Fibroblast of pulmonary artery (primary cell): Measurements from ENCODE around the gene ACACA.

Experiments used
- DNase-seq: peaks from one replicate; pipeline ENCODE4 v3.0.0-alpha.2; 2010; ENCODE audit warnings: low read depth
- H3K4me3 ChIP-seq: replicated peaks from 2 replicates; pipeline ENCODE4 v1.5.1; 2011; ENCODE audit warnings: low read depth, mild to moderate bottlenecking, control low read depth, low read length, moderate library complexity
- TF ChIP-seq, protein P1 (sequence below): IDR thresholded peaks from 2 replicates; pipeline ENCODE4 v1.5.1; 2011; ENCODE audit warnings: mild to moderate bottlenecking, control low read depth, low read length, inconsistent platforms; ENCODE audit errors: missing control alignments

The ACACA gene

DNA sequence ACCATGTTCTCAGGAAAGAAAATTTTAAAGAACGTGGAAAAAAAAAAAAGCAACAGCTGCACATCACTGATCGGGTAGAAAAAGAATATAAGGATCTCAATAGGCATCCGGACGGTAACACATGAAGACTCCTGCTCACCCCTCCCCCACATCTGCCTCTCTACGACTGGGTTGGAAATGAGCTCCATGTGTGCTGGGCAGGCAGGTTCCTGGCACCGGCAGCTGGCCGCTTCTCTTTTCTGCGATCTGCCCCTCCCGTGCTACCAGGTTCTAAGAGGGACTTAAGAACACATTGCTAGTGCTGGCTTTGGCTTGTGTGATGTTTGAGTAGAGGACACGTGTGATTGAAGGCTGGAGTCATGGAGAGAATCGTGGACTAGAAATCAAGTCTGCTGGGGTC lies 342.4 kb downstream of the ACACA start:
- no peak overlapping the region for H3K4me3 ChIP-seq
- TF ChIP-seq, protein P1, sequence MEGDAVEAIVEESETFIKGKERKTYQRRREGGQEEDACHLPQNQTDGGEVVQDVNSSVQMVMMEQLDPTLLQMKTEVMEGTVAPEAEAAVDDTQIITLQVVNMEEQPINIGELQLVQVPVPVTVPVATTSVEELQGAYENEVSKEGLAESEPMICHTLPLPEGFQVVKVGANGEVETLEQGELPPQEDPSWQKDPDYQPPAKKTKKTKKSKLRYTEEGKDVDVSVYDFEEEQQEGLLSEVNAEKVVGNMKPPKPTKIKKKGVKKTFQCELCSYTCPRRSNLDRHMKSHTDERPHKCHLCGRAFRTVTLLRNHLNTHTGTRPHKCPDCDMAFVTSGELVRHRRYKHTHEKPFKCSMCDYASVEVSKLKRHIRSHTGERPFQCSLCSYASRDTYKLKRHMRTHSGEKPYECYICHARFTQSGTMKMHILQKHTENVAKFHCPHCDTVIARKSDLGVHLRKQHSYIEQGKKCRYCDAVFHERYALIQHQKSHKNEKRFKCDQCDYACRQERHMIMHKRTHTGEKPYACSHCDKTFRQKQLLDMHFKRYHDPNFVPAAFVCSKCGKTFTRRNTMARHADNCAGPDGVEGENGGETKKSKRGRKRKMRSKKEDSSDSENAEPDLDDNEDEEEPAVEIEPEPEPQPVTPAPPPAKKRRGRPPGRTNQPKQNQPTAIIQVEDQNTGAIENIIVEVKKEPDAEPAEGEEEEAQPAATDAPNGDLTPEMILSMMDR: no peak
- no peak for DNase-seq

DNA sequence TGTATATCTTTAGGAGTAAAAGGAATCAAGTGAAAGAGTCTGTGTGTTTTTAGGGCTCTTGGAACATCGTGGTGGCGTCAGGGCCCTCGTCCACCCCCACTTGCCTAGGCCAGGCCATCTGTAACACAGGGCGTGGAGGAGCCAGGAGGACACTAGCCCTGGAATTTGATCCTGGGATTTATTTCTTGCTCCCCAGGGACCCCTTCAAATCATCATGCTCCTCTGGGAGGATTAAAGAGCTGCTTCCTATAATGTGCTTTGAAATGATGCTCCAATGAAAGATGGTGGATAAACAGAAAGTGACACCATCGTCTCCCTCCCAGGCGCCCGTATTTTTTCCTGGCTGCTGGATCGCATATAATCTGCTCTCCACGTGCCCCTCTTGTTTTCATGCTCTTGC lies 344.6 kb downstream of the ACACA start:
- DNase-seq: no peak
- TF ChIP-seq, protein P1: no peak
- H3K4me3 ChIP-seq: no peak overlapping the region

DNA sequence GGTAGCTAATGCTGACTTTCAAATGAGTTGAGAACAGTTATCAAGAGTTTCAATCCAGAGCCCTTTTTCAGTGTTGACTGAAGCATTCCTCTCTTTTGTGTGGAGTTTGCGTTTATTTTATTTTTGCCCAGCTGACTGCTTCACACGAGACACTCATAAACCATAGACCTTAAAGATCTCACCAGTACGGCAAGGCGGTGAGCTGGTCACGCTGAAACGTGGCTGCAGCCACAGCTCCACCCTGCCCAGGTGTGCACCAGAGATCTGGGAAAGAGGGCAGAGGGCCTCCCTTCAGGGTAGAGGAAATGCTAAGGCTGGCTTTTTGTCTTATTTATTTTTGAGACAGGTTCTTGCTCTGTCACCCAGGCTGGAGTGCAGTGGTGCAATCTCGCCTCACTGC lies 345.7 kb downstream of the ACACA start:
- TF ChIP-seq, protein P1: no peak
- DNase-seq: no peak

DNA sequence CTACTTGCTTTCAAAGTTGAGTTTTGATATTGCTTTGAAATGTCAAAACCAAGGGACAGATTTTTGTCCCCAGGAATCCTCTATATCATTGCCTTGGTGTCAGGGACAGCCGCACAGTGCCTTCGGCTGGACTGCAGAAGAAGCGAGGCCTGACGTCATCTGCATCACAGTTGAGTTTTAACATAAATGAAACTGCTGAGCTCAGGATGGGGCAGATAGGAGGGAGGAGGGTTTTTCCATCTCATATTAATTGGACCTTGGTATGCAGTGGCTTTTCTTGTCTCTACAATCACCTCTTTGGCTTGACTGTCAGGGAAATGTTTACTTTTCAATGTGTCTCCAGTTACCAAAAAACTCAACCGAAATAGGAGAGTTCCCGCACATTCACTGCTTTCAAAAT lies 346.5 kb downstream of the ACACA start:
- TF ChIP-seq, protein P1: no peak
- H3K4me3 ChIP-seq: no peak overlapping the region
- no peak for DNase-seq

More for the DNA sequence above, 345.7 kb downstream of the ACACA start:
- H3K4me3 ChIP-seq: no peak overlapping the region

DNA sequence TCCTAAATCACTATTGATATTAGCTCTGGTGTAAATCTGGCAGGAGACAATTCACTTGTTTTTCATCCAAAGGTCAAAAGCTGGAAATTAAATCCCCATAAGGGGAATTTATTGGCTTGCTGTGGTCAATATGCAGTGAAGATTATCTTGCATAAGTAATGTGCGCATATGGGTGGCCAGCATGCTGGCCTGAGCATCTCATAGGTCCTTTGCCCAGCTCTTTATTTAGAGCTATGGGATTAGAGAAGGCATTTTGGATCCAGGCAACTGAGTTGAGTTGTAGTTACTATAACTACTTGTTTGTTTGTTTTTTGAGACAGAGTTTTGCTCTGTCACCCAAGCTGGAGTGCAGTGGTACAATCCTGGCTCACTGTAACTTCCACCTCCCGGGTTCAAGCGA lies 347.1 kb downstream of the ACACA start:
- H3K4me3 ChIP-seq: no peak overlapping the region
- DNase-seq: no peak
- TF ChIP-seq, protein P1: no peak

DNA sequence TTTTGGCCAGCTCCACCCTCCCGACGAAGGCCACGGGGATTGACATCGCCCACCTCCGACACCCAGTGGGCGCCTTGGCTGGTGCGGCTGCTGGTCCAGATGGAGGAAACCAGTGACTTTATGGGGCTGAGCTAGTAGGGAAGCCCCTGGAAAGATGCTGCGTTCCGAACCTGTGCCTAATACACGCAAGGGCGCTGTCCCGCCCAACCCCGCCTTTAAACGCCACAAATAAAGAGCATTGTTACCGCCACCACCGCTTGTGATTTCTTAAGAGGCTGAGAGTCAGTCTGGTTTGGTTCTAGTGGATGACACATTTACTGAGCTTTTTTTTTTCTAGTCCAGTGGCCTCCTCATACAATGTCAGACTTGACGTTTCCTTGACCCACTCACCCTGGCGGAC lies 350.0 kb downstream of the ACACA start:
- H3K4me3 ChIP-seq: no peak overlapping the region
- TF ChIP-seq, protein P1: no peak
- no peak for DNase-seq

DNA sequence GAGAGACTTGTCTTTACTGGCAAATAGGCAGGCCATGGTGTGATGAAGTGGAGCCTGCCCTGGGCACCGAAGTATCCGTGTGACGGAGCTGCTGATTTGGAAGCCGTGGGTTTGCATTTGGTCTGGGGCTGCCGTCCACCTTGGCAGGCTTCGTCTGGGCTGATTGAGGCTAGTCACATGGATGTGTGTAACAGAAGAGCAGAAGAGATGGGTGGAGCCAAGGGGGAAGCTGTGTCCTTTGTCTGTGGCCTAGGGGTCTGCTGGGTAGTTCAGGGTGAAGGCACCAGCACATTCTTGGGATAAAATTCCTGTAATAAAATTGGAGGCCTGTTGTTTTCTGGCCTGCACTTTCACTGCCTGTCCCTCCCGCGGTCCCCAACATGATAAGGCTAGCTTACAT lies 351.7 kb downstream of the ACACA start:
- TF ChIP-seq, protein P1: no peak
- DNase-seq: no peak
- no peak overlapping the region for H3K4me3 ChIP-seq
